ENCODE results near the gene TNC.

GRCh38 chr9:115079156-115079555 is 38.8 kb downstream of the TNC start:
- TF ChIP-seq CTCF (conservative IDR thresholded peaks at IDR 0.05 in 1 of 2, IDR thresholded peaks at IDR 0.05 in 1 of 2; ENCODE audit: extremely low read depth in 1 of 2, insufficient read depth in 1 of 2, low read depth in 1 of 2, low read length in 2 of 2) (no peak), EZH2 (IDR thresholded peaks at IDR 0.05; ENCODE audit: borderline replicate concordance, low read length) (no peak)

Data from mammary epithelial cell (primary cell).